MM.1S (cell line): ENCODE data around the gene CDC5L.

Experiments
- EZH2 ChIP-seq: fragments of 300-600 bp; sonication (generic); optimal IDR thresholded peaks from 2 replicates; pipeline ENCODE3; 2017; ENCODE audit warnings: low read depth, mild to moderate bottlenecking, antibody characterized with exemption, low read length, mixed read lengths
- TF ChIP-seq, protein P1 (sequence below): fragments of 300-600 bp; sonication (generic); IDR thresholded peaks from 2 replicates; pipeline ENCODE4 v1.5.1; 2016; ENCODE audit warnings: antibody characterized with exemption, low read length, mixed read lengths

GRCh38 chr6:44474190-44474631, 86.7 kb downstream of the CDC5L start:
- TF ChIP-seq, protein P1, sequence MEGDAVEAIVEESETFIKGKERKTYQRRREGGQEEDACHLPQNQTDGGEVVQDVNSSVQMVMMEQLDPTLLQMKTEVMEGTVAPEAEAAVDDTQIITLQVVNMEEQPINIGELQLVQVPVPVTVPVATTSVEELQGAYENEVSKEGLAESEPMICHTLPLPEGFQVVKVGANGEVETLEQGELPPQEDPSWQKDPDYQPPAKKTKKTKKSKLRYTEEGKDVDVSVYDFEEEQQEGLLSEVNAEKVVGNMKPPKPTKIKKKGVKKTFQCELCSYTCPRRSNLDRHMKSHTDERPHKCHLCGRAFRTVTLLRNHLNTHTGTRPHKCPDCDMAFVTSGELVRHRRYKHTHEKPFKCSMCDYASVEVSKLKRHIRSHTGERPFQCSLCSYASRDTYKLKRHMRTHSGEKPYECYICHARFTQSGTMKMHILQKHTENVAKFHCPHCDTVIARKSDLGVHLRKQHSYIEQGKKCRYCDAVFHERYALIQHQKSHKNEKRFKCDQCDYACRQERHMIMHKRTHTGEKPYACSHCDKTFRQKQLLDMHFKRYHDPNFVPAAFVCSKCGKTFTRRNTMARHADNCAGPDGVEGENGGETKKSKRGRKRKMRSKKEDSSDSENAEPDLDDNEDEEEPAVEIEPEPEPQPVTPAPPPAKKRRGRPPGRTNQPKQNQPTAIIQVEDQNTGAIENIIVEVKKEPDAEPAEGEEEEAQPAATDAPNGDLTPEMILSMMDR: no peak
- TF ChIP-seq EZH2: no peak
